K562 (cell line): Measurements from ENCODE around the gene SFRP5. TPM values are rescaled to one million over a fixed set of nuclear protein-coding genes. Genes with fewer than 3 reads are reported as not detected.
A peak's percentile ranks its signal among the peaks of the same experiment; 100 is the strongest.

Source experiments
- ARID4B ChIP-seq: sonication (generic); formaldehyde crosslinking; IDR thresholded peaks from 2 replicates; pipeline ENCODE4 v1.8.0; 2022; ENCODE audit warnings: mild to moderate bottlenecking, missing genetic modification reagents
- BDP1 ChIP-seq: IDR thresholded peaks from 3 replicates; pipeline ENCODE4 v1.6.1; 2011; ENCODE audit not compliant: insufficient read length, insufficient read depth
- BHLHE40 ChIP-seq: IDR thresholded peaks from 2 replicates; pipeline ENCODE4 v1.6.1; 2011; ENCODE audit warnings: low read length, improper control_type of control experiment
- CREB3 ChIP-seq: fragments of 450-650 bp; conservative IDR thresholded peaks from 2 replicates; pipeline ENCODE4 v1.6.1; 2016; ENCODE audit warnings: missing genetic modification characterization, low read depth, mild to moderate bottlenecking, missing compliant biosample characterization, moderate library complexity
- EZH2 ChIP-seq: IDR thresholded peaks from 2 replicates; pipeline ENCODE4 v1.6.1; 2012; ENCODE audit warnings: low read depth, mild to moderate bottlenecking, inconsistent platforms, low read length, borderline replicate concordance
- FOXO4 ChIP-seq: fragments of 450-650 bp; formaldehyde crosslinking; IDR thresholded peaks from 2 replicates; pipeline ENCODE4 v1.4.0; 2020; ENCODE audit warnings: mild to moderate bottlenecking, moderate library complexity
- HES1 ChIP-seq: fragments of 450-650 bp; IDR thresholded peaks from 2 replicates; pipeline ENCODE4 v1.6.1; 2016; ENCODE audit warnings: low read depth, mild to moderate bottlenecking, moderate library complexity
- MAFK ChIP-seq: IDR thresholded peaks from 2 replicates; pipeline ENCODE4 v1.6.1; 2011; ENCODE audit warnings: low read length, improper control_type of control experiment
- NCOR1 ChIP-seq: fragments of 450-650 bp; IDR thresholded peaks from 2 replicates; pipeline ENCODE4 v1.6.1; 2016; ENCODE audit warnings: mild to moderate bottlenecking, moderate library complexity
- NUFIP1 ChIP-seq: fragments of 450-650 bp; IDR thresholded peaks from 2 replicates; pipeline ENCODE4 v1.6.1; 2018; ENCODE audit not compliant: partially characterized antibody
- RBM17 ChIP-seq: fragments of 200-400 bp; formaldehyde crosslinking; IDR thresholded peaks from 2 replicates; pipeline ENCODE4 v1.6.1; 2017; ENCODE audit warnings: low read depth, mild to moderate bottlenecking, low read length, borderline replicate concordance
- TAF1 ChIP-seq: IDR thresholded peaks from 2 replicates; pipeline ENCODE4 v1.6.1; 2011; ENCODE audit warnings: mild to moderate bottlenecking, low read length, moderate library complexity; ENCODE audit not compliant: insufficient read depth, control insufficient read depth, severe bottlenecking; ENCODE audit errors: extremely low read depth
- TAF15 ChIP-seq: fragments of 200-400 bp; formaldehyde crosslinking; IDR thresholded peaks from 2 replicates; pipeline ENCODE4 v1.6.1; 2017; ENCODE audit warnings: mild to moderate bottlenecking, low read depth, low read length, moderate library complexity
- TSC22D4 ChIP-seq: fragments of 450-650 bp; IDR thresholded peaks from 2 replicates; pipeline ENCODE4 v1.6.1; 2016; ENCODE audit warnings: missing genetic modification characterization, missing biosample characterization, control low read depth
- ZBTB1 ChIP-seq: sonication (generic); formaldehyde crosslinking; IDR thresholded peaks from 2 replicates; pipeline ENCODE4 v1.8.1; 2023; ENCODE audit warnings: missing genetic modification reagents, low read depth, mild to moderate bottlenecking, borderline replicate concordance
- ZBTB33 ChIP-seq: sonication (generic); formaldehyde crosslinking; IDR thresholded peaks from 2 replicates; pipeline ENCODE4 v1.8.1; 2023; ENCODE audit warnings: mild to moderate bottlenecking, missing genetic modification reagents
- ZFP30 ChIP-seq: fragments of 250-450 bp; sonication (Bioruptor Pico); IDR thresholded peaks from 2 replicates; pipeline ENCODE4 v1.8.0; 2022; ENCODE audit warnings: moderate library complexity, mild to moderate bottlenecking, inconsistent platforms, borderline replicate concordance
- polyA plus RNA-seq, 8 experiments: library from polyadenylated mRNA; depleted of rRNA in 4 of 8; stranded (reverse) in 5 of 8; unstranded in 3 of 8; fragments of >200 nt; fragmentation: Nextera tagmentation in 2 of 8; fragmentation: Illumina TruSeq in 1 of 8; extraction: Ambion mirVana in 2 of 8; extraction: Trizol in 1 of 8; gene quantifications; 2 replicates each; pipeline versions ENCODE4 v1.2.1 to v1.2.3, GENCODE V29; 2011 to 2014; ENCODE audit warnings: inconsistent platforms in 1 of 8, missing spikeins in 1 of 8
- total RNA-seq, 7 experiments: library from RNA; depleted of rRNA in 6 of 7; stranded (reverse); fragments of >200 nt in 6 of 7; fragmentation: Illumina TruSeq in 2 of 7; extraction: Trizol in 2 of 7; gene quantifications; 2 replicates each; pipeline versions ENCODE4 v1.2.1 to v1.2.3, GENCODE V29; 2011 to 2021; ENCODE audit warnings: low replicate concordance in 1 of 7

Gene SFRP5
- total and polyA plus RNA-seq, 9 of the 15 experiments (the other 6 are each of a cell fraction or from before 2014, with no cell fraction given) = 0.07 to 0.29 (median 0.13) TPM; not detected in 3

- TF ChIP-seq ARID4B (CRISPR knock-in tag) (no peak), BHLHE40 (no peak), TAF1 (no peak), RBM17 (no peak), TSC22D4 (no peak), ZBTB1 (CRISPR knock-in tag) (no peak), BDP1 (no peak), ZBTB33 (CRISPR knock-in tag) (no peak), NCOR1 (peak; percentile 82), HES1 (no peak), FOXO4 (no peak), EZH2 (no peak), TAF15 (no peak), ZFP30 (CRISPR knock-in tag) (no peak), MAFK (no peak), CREB3 (tag) (no peak), NUFIP1 (no peak)
Measured at GRCh38 chr10:97771913-97772823, at the start of gene SFRP5 (continued).
